GM23248 (cell line): ENCODE data around the gene KEL.

Source experiments
- EZH2 ChIP-seq: fragments of 200-600 bp; sonication (generic); IDR thresholded peaks from 2 replicates; pipeline ENCODE4 v1.6.1; 2018; ENCODE audit warnings: antibody characterized with exemption, mild to moderate bottlenecking; ENCODE audit not compliant: insufficient read depth, poor library complexity, severe bottlenecking
- EZH2phosphoT487 ChIP-seq: fragments of 200-600 bp; sonication (generic); IDR thresholded peaks from 2 replicates; pipeline ENCODE4 v1.6.1; 2018; ENCODE audit warnings: antibody characterized with exemption, moderate library complexity, mild to moderate bottlenecking, low read depth; ENCODE audit not compliant: insufficient read depth

GRCh38 chr7:142910481-142910880, 51.7 kb downstream of the KEL start:
- no peak for TF ChIP-seq EZH2
- no peak for TF ChIP-seq EZH2phosphoT487
